H1 (cell line): Measurements from ENCODE around the gene FAM120B. TPM values are rescaled to one million over a fixed set of nuclear protein-coding genes. Genes with fewer than 3 reads are reported as not detected.

Experiments used
- CTCF ChIA-PET: fragments of 300-600 bp; sonication (Branson Sonifier 250); formaldehyde crosslinking; loops from one replicate; lab custom pipeline; 2021; ENCODE audit not compliant: partially characterized antibody; lab: Charles Lee
- POLR2A ChIA-PET: fragments of 300-600 bp; sonication (Branson Sonifier 250); formaldehyde crosslinking; loops from one replicate; lab custom pipeline; 2021; ENCODE audit warnings: inconsistent platforms; ENCODE audit not compliant: partially characterized antibody; lab: Charles Lee
- DNase-seq, 2 experiments: peaks; one replicate each; pipeline versions ENCODE4 v3.0.0 to v3.0.0-alpha.2; 2010 to 2022; ENCODE audit warnings: low spot score in 2 of 2, low read depth in 1 of 2, mixed read lengths in 1 of 2
- FAIRE-seq: peaks from 2 replicates; lab custom pipeline; 2011; peaks lifted over from hg19 to GRCh38; lab: Jason Lieb, UNC
- H2AFZ ChIP-seq: 2 replicates; pipeline ENCODE4 v1.8.1; 2012; ENCODE audit warnings: low read length, inconsistent platforms
- H2AK5ac ChIP-seq: 2 replicates; pipeline ENCODE4 v1.6.1; 2013; ENCODE audit warnings: low read depth, low read length
- H2BK120ac ChIP-seq: replicated peaks from 2 replicates; pipeline ENCODE3; 2013; ENCODE audit warnings: low read depth, low read length, inconsistent platforms
- H2BK12ac ChIP-seq: 2 replicates; pipeline ENCODE4 v1.6.1; 2013; ENCODE audit warnings: low read depth, low read length
- H2BK15ac ChIP-seq: 2 replicates; pipeline ENCODE4 v1.6.1; 2013; ENCODE audit warnings: low read length
- H2BK20ac ChIP-seq: 2 replicates; pipeline ENCODE4 v1.6.1; 2013; ENCODE audit warnings: low read length
- H2BK5ac ChIP-seq: 2 replicates; pipeline ENCODE4 v1.6.1; 2013; ENCODE audit warnings: low read depth, low read length
- H3K14ac ChIP-seq: 2 replicates; pipeline ENCODE4 v1.6.1; 2013; ENCODE audit warnings: inconsistent platforms; ENCODE audit not compliant: insufficient read length
- H3K18ac ChIP-seq: 2 replicates; pipeline ENCODE4 v1.6.1; 2013; ENCODE audit warnings: low read length; ENCODE audit errors: extremely low read depth
- H3K23ac ChIP-seq: 2 replicates; pipeline ENCODE4 v1.6.1; 2013; ENCODE audit warnings: inconsistent platforms; ENCODE audit not compliant: insufficient read length
- H3K23me2 ChIP-seq: 2 replicates; pipeline ENCODE4 v1.6.1; 2013; ENCODE audit warnings: low read depth, low read length
- H3K27ac ChIP-seq: 2 replicates; pipeline ENCODE4 v1.6.1; 2011; ENCODE audit warnings: low read depth, low read length, inconsistent platforms
- H3K27me3 ChIP-seq, 4 experiments: replicated peaks in 1 of 4; 1 replicate in 1 of 4; 2 replicates in 3 of 4; pipeline versions ENCODE4 v1.6.1 to v1.8.1; 2011 to 2013; ENCODE audit warnings: low read length in 3 of 4, mild to moderate bottlenecking in 3 of 4, inconsistent platforms in 2 of 4, mixed read lengths in 2 of 4, moderate library complexity in 1 of 4; ENCODE audit not compliant: control insufficient read depth in 3 of 4, insufficient read depth in 3 of 4; ENCODE audit errors: extremely low read depth in 1 of 4
- H3K36me3 ChIP-seq, 4 experiments: 2 replicates each; pipeline versions ENCODE4 v1.6.1 to v1.8.1; 2011 to 2013; ENCODE audit warnings: mild to moderate bottlenecking in 4 of 4, low read length in 3 of 4, moderate library complexity in 2 of 4, control low read depth in 1 of 4, inconsistent platforms in 1 of 4; ENCODE audit not compliant: insufficient read depth in 4 of 4, control insufficient read depth in 2 of 4
- H3K4ac ChIP-seq: replicated peaks from 2 replicates; pipeline ENCODE3; 2013; ENCODE audit warnings: low read length, low read depth, mixed read lengths, inconsistent platforms; ENCODE audit not compliant: insufficient read length
- H3K4me1 ChIP-seq, 4 experiments: replicated peaks in 1 of 4; 1 replicate in 1 of 4; 2 replicates in 3 of 4; pipeline versions ENCODE4 v1.6.1 to v1.8.1; 2011 to 2013; ENCODE audit warnings: low read length in 3 of 4, inconsistent platforms in 2 of 4, mixed read lengths in 1 of 4; ENCODE audit not compliant: insufficient read depth in 4 of 4, control insufficient read depth in 3 of 4
- H3K4me2 ChIP-seq, 2 experiments: 2 replicates each; pipeline versions ENCODE4 v1.6.1 to v1.8.1; 2011 to 2013; ENCODE audit warnings: low read depth in 2 of 2, low read length in 2 of 2, control low read depth in 1 of 2, inconsistent platforms in 1 of 2, mild to moderate bottlenecking in 1 of 2; ENCODE audit not compliant: insufficient read depth in 1 of 2
- H3K4me3 ChIP-seq, 4 experiments: fragments of 200-600, 300-600 bp in 1 of 4; sonication (generic), shearing (Covaris generic), sonication (Bioruptor Twin) in 1 of 4; 2 replicates each; pipeline versions ENCODE4 v1.5.1 to v1.8.1; 2011 to 2016; ENCODE audit warnings: low read length in 4 of 4, low read depth in 3 of 4, control low read depth in 2 of 4, inconsistent platforms in 2 of 4, mild to moderate bottlenecking in 2 of 4, mixed read lengths in 1 of 4, moderate library complexity in 1 of 4; ENCODE audit not compliant: insufficient read depth in 2 of 4; ENCODE audit errors: extremely low read depth in 1 of 4
- H3K56ac ChIP-seq: replicated peaks from 2 replicates; pipeline ENCODE3; 2013; ENCODE audit warnings: low read depth, mild to moderate bottlenecking, mixed read lengths, low read length, inconsistent platforms; ENCODE audit not compliant: insufficient read length
- H3K79me1 ChIP-seq: 2 replicates; pipeline ENCODE4 v1.6.1; 2013; ENCODE audit warnings: low read depth, low read length, control low read depth
- H3K79me2 ChIP-seq, 2 experiments: 2 replicates each; pipeline versions ENCODE4 v1.6.1 to v1.8.1; 2012 to 2013; ENCODE audit warnings: low read length in 2 of 2, mild to moderate bottlenecking in 2 of 2, inconsistent platforms in 1 of 2; ENCODE audit not compliant: insufficient read depth in 2 of 2, control insufficient read depth in 1 of 2
- H3K9ac ChIP-seq, 4 experiments: replicated peaks in 1 of 4; 1 replicate in 1 of 4; 2 replicates in 3 of 4; pipeline versions ENCODE4 v1.6.1 to v1.8.1; 2011 to 2013; ENCODE audit warnings: low read depth in 3 of 4, low read length in 3 of 4, control low read depth in 2 of 4, mild to moderate bottlenecking in 2 of 4, moderate library complexity in 2 of 4, inconsistent platforms in 1 of 4; ENCODE audit errors: extremely low read depth in 1 of 4
- H3K9me3 ChIP-seq, 2 experiments: 2 replicates each; pipeline versions ENCODE4 v1.6.1 to v1.8.1; 2012 to 2013; ENCODE audit warnings: mild to moderate bottlenecking in 2 of 2, moderate library complexity in 2 of 2, control low read depth in 1 of 2, inconsistent platforms in 1 of 2, low read depth in 1 of 2, low read length in 1 of 2, mixed read lengths in 1 of 2; ENCODE audit not compliant: insufficient read depth in 2 of 2
- H4K20me1 ChIP-seq, 2 experiments: replicated peaks in 1 of 2; 2 replicates each; pipeline versions ENCODE3 to v1.8.1; 2011 to 2013; ENCODE audit warnings: inconsistent platforms in 2 of 2, low read length in 2 of 2, mild to moderate bottlenecking in 1 of 2; ENCODE audit not compliant: insufficient read depth in 2 of 2, control insufficient read depth in 1 of 2
- H4K5ac ChIP-seq: 2 replicates; pipeline ENCODE4 v1.6.1; 2013; ENCODE audit warnings: low read length, low read depth, mixed read lengths, inconsistent platforms; ENCODE audit not compliant: insufficient read length
- H4K8ac ChIP-seq: 2 replicates; pipeline ENCODE4 v1.8.0; 2013; ENCODE audit warnings: mild to moderate bottlenecking, moderate library complexity, low read length, inconsistent platforms; ENCODE audit not compliant: insufficient read depth; ENCODE audit errors: extremely low read depth
- H4K91ac ChIP-seq: replicated peaks from 2 replicates; pipeline ENCODE3; 2013; ENCODE audit warnings: low read length, mixed read lengths, inconsistent platforms; ENCODE audit not compliant: insufficient read length
- ASH2L ChIP-seq: fragments of 200-600, 300-600 bp; sonication (generic); IDR thresholded peaks from one replicate; pipeline ENCODE4 v1.7.1; 2017; ENCODE audit warnings: low read length
- EGR1 ChIP-seq: IDR thresholded peaks from 2 replicates; pipeline ENCODE4 v1.6.1; 2011; ENCODE audit warnings: low read depth, low read length, borderline replicate concordance
- GTF2F1 ChIP-seq: IDR thresholded peaks from 2 replicates; pipeline ENCODE4 v1.6.1; 2012; ENCODE audit warnings: low read depth, low read length, improper control_type of control experiment, borderline replicate concordance
- HDAC2 ChIP-seq, 2 experiments: fragments of 300-600 bp in 1 of 2; sonication (generic) in 1 of 2; IDR thresholded peaks; 2 replicates each; pipeline ENCODE4 v1.6.1; 2011 to 2012; ENCODE audit warnings: low read depth in 2 of 2, low read length in 2 of 2, mild to moderate bottlenecking in 2 of 2, moderate library complexity in 2 of 2, borderline replicate concordance in 1 of 2, inconsistent platforms in 1 of 2
- POU5F1 ChIP-seq: IDR thresholded peaks from 2 replicates; pipeline ENCODE4 v1.6.1; 2011; ENCODE audit warnings: low read depth, mild to moderate bottlenecking, low read length, moderate library complexity
- RNF2 ChIP-seq: fragments of 200-900, 300-1000 bp; sonication (generic); IDR thresholded peaks from 2 replicates; pipeline ENCODE4 v1.7.1; 2016; ENCODE audit warnings: borderline replicate concordance, low read depth, mild to moderate bottlenecking, antibody characterized with exemption, low read length; ENCODE audit not compliant: poor library complexity, severe bottlenecking; ENCODE audit errors: missing control alignments
- SAP30 ChIP-seq: fragments of 300-600 bp; sonication (generic); IDR thresholded peaks from 2 replicates; pipeline ENCODE4 v1.7.1; 2012; ENCODE audit warnings: low read length, moderate library complexity, mild to moderate bottlenecking, inconsistent platforms; ENCODE audit not compliant: insufficient read depth, insufficient replicate concordance
- SP2 ChIP-seq: IDR thresholded peaks from 2 replicates; pipeline ENCODE4 v1.6.1; 2012; ENCODE audit warnings: mild to moderate bottlenecking, low read length, inconsistent platforms
- TAF7 ChIP-seq: optimal IDR thresholded peaks from 2 replicates; pipeline ENCODE3; 2011; ENCODE audit warnings: low read depth, mild to moderate bottlenecking, inconsistent platforms, low read length, moderate library complexity, borderline replicate concordance
- ZNF274 ChIP-seq: IDR thresholded peaks from 2 replicates; pipeline ENCODE4 v1.7.0; 2012; ENCODE audit warnings: low read length, borderline replicate concordance; ENCODE audit errors: extremely low read depth
- WGBS, 2 experiments: shearing (Covaris generic) in 1 of 2; methylation state at CpG; one replicate each; pipeline versions ENCODE4 v1.1.6 to v1.1.7; 2013 to 2015; ENCODE audit warnings: low lambda C conversion rate in 2 of 2, mixed read lengths in 2 of 2, inconsistent platforms in 1 of 2, low coverage in 1 of 2, missing lambda C conversion rate in 1 of 2; ENCODE audit not compliant: insufficient replicate concordance in 2 of 2, insufficient coverage in 1 of 2, insufficient read length in 1 of 2; ENCODE audit errors: extremely low coverage in 1 of 2, missing lambda C conversion rate in 1 of 2; 5-methylcytosine and 5-hydroxymethylcytosine counted together
- polyA plus RNA-seq, 7 experiments: library from polyadenylated mRNA; depleted of rRNA in 3 of 7; stranded (reverse) in 5 of 7; unstranded in 2 of 7; fragments of >200 nt in 5 of 7; fragments of 200-250 nt in 2 of 7; gene quantifications; 1 replicate in 5 of 7; 2 replicates in 1 of 7; 4 replicates in 1 of 7; pipeline versions ENCODE4 v1.2.1 to v1.2.3, GENCODE V29; 2011 to 2013; ENCODE audit warnings: missing spikeins in 2 of 7, mixed read lengths in 2 of 7
- total RNA-seq: library from RNA; stranded (reverse); fragmentation: NEBNext Ultra II Directional; extraction: Animal tissue kit (Norgen Biotek cat#: 25700); gene quantifications from 2 replicates; pipeline ENCODE4 v1.2.1, GENCODE V29; 2021
- TF ChIP-seq, protein P1 (sequence below): IDR thresholded peaks from 2 replicates; pipeline ENCODE4 v1.6.1; 2012; ENCODE audit warnings: inconsistent platforms

Gene FAM120B
- total and polyA plus RNA-seq, 2 of the 8 experiments (the other 6 are each of a cell fraction or from before 2014, with no cell fraction given), result 5.1 to 12.5 TPM

DNA sequence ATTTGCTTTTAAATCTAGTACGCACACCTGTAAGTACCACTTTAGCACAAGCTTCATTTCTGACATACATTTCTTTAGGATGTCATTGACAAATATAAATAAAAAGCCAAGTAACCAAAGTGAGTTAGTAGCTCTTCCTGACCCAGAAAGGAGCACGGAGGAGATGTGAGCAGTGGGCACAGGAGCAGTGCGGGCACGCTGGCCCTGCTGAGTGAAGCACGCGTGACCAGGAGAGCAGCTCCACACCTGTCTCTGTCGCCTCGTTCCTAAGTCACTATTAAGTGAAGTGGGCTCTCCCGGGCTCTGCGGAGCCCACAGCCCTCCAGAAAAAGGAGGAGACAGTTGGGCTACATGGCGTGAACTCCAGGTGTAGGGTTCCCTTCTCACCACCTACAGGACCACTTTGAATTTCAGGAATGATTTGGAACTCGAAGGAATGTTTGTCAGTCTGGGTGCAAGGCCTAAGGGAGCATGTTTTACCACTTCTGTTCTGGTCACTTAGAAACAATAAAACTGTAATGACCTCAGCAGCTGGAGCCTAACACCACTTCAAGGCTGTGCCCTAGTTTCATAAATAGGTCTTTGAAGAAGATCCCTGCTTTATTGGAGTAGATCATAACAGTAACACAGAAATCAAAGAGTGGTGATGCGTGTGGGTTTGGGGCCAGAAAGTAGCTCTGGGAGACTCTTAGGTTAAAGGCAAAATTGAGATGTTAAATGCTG, 95.9 kb downstream of the FAM120B start:
- Histone ChIP-seq H4K91ac (no peak overlapping the region), H2BK15ac (no peak overlapping the region), H3K79me2 (no peaks in the 10 kb centered on the region), H2BK20ac (no peak overlapping the region), H4K20me1 (no peaks in the 10 kb centered on the region), H3K27ac (no peak overlapping the region), H3K4me2 (peak overlapping the region in 1 of 2 experiments; percentile 35; a peak in 1 of 4 replicates), H3K56ac (no peak overlapping the region), H3K18ac (no peak overlapping the region), H2AK5ac (no peak overlapping the region), H3K79me1 (no peaks in the 10 kb centered on the region), H3K4ac (no peak overlapping the region), H3K23ac (no peak overlapping the region), H2BK120ac (no peak overlapping the region), H2AFZ (no peak overlapping the region), H3K14ac (no peak overlapping the region), H4K5ac (no peak overlapping the region), H3K9me3 (no peaks in the 10 kb centered on the region), H3K23me2 (no peaks in the 10 kb centered on the region), H3K27me3 (no peaks in the 10 kb centered on the region), H2BK5ac (no peak overlapping the region), H2BK12ac (no peak overlapping the region), H3K4me3 (no peak overlapping the region), H3K9ac (no peak overlapping the region), H3K36me3 (peaks cover 0 to 10% (median 0%) of the 10 kb centered on the region in 4 experiments; a peak in 3 of 8 replicates), H4K8ac (no peak overlapping the region), H3K4me1 (peaks cover 8 to 19% (median 11%) of the 10 kb centered on the region in 4 experiments)
- DNase-seq (no peak), FAIRE-seq (no peak)
- 87% methylated on average over 13 of the region's 13 CpGs; no CpG with 5 or more reads in 1 of the 2 experiments for WGBS, 2 experiments
- CTCF ChIA-PET, result interaction anchor here (1.0 to 1.6 kb wide), 2 partner anchors 23 to 115 kb away, joined by 3 to 5 read pairs; no protein-coding TSS in a partner anchor
- POLR2A ChIA-PET, result interaction anchor here (1.6 kb wide), 1 partner anchor 9 kb away, joined by 4 read pairs; no protein-coding TSS in a partner anchor
- TF ChIP-seq, protein P1, sequence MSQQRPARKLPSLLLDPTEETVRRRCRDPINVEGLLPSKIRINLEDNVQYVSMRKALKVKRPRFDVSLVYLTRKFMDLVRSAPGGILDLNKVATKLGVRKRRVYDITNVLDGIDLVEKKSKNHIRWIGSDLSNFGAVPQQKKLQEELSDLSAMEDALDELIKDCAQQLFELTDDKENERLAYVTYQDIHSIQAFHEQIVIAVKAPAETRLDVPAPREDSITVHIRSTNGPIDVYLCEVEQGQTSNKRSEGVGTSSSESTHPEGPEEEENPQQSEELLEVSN, result no peak
- no peak for TF ChIP-seq HDAC2 (IDR thresholded peaks at IDR 0.05; ENCODE audit: borderline replicate concordance in 1 of 2, low read depth in 2 of 2, low read length in 2 of 2)
- no peak for TF ChIP-seq TAF7
- no peak for TF ChIP-seq ZNF274
- TF ChIP-seq RNF2, result no peak
- no peak for TF ChIP-seq ASH2L
- TF ChIP-seq GTF2F1, result no peak
- no peak for TF ChIP-seq EGR1
- TF ChIP-seq POU5F1, result no peak
- TF ChIP-seq SP2, result no peak
- no peak for TF ChIP-seq SAP30
